ENCODE measurements around the gene CNGB1.

DNA sequence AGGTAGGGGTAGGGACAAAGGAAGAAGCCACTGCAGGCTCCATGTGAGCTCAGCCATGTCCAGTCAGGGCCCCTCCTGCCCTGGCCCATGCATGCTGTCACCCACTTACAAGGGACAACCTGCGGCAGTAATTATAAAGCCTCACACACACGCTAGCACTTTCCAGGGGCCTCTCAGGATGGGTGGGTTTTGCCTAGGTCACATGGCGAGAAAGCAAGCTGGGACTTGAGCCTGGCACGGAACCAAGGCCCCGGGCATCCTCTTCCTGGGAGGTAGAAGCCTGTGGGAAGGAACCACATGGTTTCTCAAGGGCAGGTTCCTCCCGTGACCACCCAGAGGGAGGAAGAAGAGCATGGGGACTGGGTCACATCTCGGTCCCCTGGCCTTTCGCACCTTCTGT, 22.5 kb upstream of the CNGB1 start:
- no peak for TF ChIP-seq EZH2 (IDR thresholded peaks at IDR 0.05; ENCODE audit: borderline replicate concordance, low read length)
- TF ChIP-seq, protein P1, sequence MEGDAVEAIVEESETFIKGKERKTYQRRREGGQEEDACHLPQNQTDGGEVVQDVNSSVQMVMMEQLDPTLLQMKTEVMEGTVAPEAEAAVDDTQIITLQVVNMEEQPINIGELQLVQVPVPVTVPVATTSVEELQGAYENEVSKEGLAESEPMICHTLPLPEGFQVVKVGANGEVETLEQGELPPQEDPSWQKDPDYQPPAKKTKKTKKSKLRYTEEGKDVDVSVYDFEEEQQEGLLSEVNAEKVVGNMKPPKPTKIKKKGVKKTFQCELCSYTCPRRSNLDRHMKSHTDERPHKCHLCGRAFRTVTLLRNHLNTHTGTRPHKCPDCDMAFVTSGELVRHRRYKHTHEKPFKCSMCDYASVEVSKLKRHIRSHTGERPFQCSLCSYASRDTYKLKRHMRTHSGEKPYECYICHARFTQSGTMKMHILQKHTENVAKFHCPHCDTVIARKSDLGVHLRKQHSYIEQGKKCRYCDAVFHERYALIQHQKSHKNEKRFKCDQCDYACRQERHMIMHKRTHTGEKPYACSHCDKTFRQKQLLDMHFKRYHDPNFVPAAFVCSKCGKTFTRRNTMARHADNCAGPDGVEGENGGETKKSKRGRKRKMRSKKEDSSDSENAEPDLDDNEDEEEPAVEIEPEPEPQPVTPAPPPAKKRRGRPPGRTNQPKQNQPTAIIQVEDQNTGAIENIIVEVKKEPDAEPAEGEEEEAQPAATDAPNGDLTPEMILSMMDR (conservative IDR thresholded peaks at IDR 0.05 in 1 of 2, IDR thresholded peaks at IDR 0.05 in 1 of 2; ENCODE audit: extremely low read depth in 1 of 2, insufficient read depth in 1 of 2, low read depth in 1 of 2, low read length in 2 of 2): no peak

All from mammary epithelial cell (primary cell).